ENCODE results near the gene RPUSD1.

DNA sequence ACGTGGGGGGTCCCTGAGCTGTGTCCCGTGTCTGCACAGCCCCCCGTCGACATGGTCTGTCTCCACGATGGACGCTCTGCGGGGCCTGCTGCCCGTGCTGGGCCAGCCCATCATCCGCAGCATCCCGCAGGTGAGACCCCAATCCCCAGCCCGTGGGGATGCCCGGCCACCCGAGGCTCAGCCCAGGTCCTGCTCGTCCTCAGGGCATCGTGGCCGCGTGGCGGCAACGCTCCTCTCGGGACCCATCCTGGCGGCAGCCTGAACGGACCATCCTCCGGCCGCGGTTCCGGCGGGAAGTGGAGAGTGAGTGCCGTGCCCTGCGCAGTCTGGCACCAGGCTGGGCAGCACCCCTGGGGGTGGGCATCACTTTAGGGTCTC is 22.7 kb downstream of the RPUSD1 start:
- TF ChIP-seq POLR2AphosphoS5 (IDR thresholded peaks at IDR 0.05; ENCODE audit: low read depth, low read length) (no peak), SRSF9 (IDR thresholded peaks at IDR 0.05; ENCODE audit: borderline replicate concordance, insufficient read depth, low read depth, low read length, poor library complexity, severe bottlenecking) (no peak), ZNF768 (CRISPR knock-in tag; IDR thresholded peaks at IDR 0.05) (no peak), SMC3 (IDR thresholded peaks at IDR 0.05; ENCODE audit: low read length) (no peak), BRCA1 (CRISPR knock-in tag; IDR thresholded peaks at IDR 0.05) (no peak), TAF15 (IDR thresholded peaks at IDR 0.05; ENCODE audit: low read depth, low read length, poor library complexity, severe bottlenecking) (no peak), SRF (IDR thresholded peaks at IDR 0.05; ENCODE audit: low read depth, low read length) (no peak), SMARCE1 (IDR thresholded peaks at IDR 0.05; ENCODE audit: borderline replicate concordance) (no peak)
- TF ChIP-seq, protein P1, sequence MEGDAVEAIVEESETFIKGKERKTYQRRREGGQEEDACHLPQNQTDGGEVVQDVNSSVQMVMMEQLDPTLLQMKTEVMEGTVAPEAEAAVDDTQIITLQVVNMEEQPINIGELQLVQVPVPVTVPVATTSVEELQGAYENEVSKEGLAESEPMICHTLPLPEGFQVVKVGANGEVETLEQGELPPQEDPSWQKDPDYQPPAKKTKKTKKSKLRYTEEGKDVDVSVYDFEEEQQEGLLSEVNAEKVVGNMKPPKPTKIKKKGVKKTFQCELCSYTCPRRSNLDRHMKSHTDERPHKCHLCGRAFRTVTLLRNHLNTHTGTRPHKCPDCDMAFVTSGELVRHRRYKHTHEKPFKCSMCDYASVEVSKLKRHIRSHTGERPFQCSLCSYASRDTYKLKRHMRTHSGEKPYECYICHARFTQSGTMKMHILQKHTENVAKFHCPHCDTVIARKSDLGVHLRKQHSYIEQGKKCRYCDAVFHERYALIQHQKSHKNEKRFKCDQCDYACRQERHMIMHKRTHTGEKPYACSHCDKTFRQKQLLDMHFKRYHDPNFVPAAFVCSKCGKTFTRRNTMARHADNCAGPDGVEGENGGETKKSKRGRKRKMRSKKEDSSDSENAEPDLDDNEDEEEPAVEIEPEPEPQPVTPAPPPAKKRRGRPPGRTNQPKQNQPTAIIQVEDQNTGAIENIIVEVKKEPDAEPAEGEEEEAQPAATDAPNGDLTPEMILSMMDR (CRISPR knock-in tag; IDR thresholded peaks at IDR 0.05) = no peak
- TF ChIP-seq, protein P2, sequence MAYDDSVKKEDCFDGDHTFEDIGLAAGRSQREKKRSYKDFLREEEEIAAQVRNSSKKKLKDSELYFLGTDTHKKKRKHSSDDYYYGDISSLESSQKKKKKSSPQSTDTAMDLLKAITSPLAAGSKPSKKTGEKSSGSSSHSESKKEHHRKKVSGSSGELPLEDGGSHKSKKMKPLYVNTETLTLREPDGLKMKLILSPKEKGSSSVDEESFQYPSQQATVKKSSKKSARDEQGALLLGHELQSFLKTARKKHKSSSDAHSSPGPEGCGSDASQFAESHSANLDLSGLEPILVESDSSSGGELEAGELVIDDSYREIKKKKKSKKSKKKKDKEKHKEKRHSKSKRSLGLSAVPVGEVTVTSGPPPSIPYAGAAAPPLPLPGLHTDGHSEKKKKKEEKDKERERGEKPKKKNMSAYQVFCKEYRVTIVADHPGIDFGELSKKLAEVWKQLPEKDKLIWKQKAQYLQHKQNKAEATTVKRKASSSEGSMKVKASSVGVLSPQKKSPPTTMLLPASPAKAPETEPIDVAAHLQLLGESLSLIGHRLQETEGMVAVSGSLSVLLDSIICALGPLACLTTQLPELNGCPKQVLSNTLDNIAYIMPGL (CRISPR knock-in tag; IDR thresholded peaks at IDR 0.05; ENCODE audit: borderline replicate concordance in 1 of 2, low read depth in 1 of 2) = no peak
- TF ChIP-seq, protein P3, sequence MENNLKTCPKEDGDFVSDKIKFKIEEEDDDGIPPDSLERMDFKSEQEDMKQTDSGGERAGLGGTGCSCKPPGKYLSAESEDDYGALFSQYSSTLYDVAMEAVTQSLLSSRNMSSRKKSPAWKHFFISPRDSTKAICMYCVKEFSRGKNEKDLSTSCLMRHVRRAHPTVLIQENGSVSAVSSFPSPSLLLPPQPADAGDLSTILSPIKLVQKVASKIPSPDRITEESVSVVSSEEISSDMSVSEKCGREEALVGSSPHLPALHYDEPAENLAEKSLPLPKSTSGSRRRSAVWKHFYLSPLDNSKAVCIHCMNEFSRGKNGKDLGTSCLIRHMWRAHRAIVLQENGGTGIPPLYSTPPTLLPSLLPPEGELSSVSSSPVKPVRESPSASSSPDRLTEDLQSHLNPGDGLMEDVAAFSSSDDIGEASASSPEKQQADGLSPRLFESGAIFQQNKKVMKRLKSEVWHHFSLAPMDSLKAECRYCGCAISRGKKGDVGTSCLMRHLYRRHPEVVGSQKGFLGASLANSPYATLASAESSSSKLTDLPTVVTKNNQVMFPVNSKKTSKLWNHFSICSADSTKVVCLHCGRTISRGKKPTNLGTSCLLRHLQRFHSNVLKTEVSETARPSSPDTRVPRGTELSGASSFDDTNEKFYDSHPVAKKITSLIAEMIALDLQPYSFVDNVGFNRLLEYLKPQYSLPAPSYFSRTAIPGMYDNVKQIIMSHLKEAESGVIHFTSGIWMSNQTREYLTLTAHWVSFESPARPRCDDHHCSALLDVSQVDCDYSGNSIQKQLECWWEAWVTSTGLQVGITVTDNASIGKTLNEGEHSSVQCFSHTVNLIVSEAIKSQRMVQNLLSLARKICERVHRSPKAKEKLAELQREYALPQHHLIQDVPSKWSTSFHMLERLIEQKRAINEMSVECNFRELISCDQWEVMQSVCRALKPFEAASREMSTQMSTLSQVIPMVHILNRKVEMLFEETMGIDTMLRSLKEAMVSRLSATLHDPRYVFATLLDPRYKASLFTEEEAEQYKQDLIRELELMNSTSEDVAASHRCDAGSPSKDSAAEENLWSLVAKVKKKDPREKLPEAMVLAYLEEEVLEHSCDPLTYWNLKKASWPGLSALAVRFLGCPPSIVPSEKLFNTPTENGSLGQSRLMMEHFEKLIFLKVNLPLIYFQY (CRISPR knock-in tag; IDR thresholded peaks at IDR 0.05; ENCODE audit: borderline replicate concordance) = no peak
